ENCODE data around the gene SYT17.

SYT17 gene

DNA sequence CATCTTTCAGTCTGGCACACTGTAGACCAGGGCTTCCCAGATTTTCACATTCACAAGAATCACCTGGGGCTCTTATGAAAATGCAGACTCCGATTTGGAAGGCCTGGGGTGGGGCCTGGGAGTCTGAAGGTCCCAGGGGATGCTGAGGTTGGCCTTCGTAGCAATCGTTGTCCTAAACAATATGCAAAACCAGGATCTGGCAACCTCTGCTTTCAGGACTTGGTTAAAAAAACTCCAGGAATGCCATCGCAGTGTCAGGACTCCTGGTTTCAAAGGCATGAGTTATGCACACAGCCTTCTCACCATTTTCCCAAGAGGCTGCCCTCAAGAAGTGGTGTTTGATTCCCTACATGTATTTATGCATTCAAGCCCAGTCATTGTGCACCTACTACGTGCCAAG lies 124.1 kb downstream of the SYT17 start:
- H3K9me3 ChIP-seq (ENCODE audit: control extremely low read depth in 1 of 5, control insufficient read depth in 4 of 5, insufficient read depth in 2 of 5, low read depth in 1 of 5, low read length in 4 of 5): no peaks in the 10 kb centered on the region
- DNase-seq: no peak
- ChIA-PET CTCF (no interaction called here), POLR2A (no interaction called here)
- H3K4me3 ChIP-seq (ENCODE audit: control insufficient read depth in 1 of 7, extremely low read depth in 1 of 7, insufficient read depth in 4 of 7, low read depth in 2 of 7, low read length in 6 of 7): no peak overlapping the region
- 94% methylated on average over 4 of the region's 5 CpGs for WGBS (ENCODE audit: insufficient coverage)
- H3K4me1 ChIP-seq (ENCODE audit: control extremely low read depth in 1 of 4, control insufficient read depth in 4 of 4, insufficient read depth in 4 of 4, low read length in 3 of 4): no peaks in the 10 kb centered on the region
- no peak overlapping the region for H3K27ac ChIP-seq (ENCODE audit: insufficient read depth in 1 of 2, low read depth in 1 of 2, low read length in 2 of 2, poor library complexity in 1 of 2, severe bottlenecking in 2 of 2)
- H3K36me3 ChIP-seq (ENCODE audit: control insufficient read depth in 4 of 4, insufficient read depth in 4 of 4, low read length in 3 of 4): no peaks in the 10 kb centered on the region
- H3K27me3 ChIP-seq (replicated peaks in 2 of 5; ENCODE audit: control insufficient read depth in 4 of 5, insufficient read depth in 5 of 5, low read length in 4 of 5): peaks cover 0 to 5% (median 2%) of the 10 kb centered on the region in 5 experiments

DNA sequence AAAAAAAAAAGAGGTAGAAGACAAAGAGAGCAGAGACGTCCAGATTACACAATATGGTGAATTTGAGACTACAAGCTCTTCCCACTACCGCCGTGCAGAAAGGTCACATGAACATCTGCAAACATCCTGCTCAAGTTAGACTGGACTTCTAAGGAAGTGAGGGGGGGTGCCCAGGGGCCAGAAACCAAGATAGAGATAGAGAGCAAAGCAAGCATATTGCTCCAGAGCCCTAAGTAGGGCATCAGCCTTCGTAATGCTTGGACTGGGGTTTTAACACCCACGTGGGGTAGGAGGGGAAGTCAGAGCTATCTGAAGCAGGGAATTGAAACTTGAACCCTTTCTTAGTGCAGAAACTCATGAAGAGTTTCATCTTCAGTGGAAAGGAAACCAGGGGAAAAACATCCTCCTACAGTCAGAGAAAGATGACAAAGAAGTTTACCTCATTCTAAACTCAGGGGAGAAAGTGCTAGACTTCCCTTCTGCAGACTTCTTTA lies 126.2 kb downstream of the SYT17 start:
- peak in 1 of 3 donors; percentile 36 for DNase-seq
- WGBS (ENCODE audit: insufficient coverage): 5% methylated on average over 5 of the region's 5 CpGs
- ChIA-PET CTCF (no interaction called here), POLR2A (no interaction called here)
- no peaks in the 10 kb centered on the region for H3K36me3 ChIP-seq (ENCODE audit: control insufficient read depth in 4 of 4, insufficient read depth in 4 of 4, low read length in 3 of 4)
- H3K9me3 ChIP-seq (ENCODE audit: control extremely low read depth in 1 of 5, control insufficient read depth in 4 of 5, insufficient read depth in 2 of 5, low read depth in 1 of 5, low read length in 4 of 5): no peaks in the 10 kb centered on the region
- H3K4me3 ChIP-seq (ENCODE audit: control insufficient read depth in 1 of 7, extremely low read depth in 1 of 7, insufficient read depth in 4 of 7, low read depth in 2 of 7, low read length in 6 of 7): no peak overlapping the region
- no peak overlapping the region for H3K27ac ChIP-seq (ENCODE audit: insufficient read depth in 1 of 2, low read depth in 1 of 2, low read length in 2 of 2, poor library complexity in 1 of 2, severe bottlenecking in 2 of 2)
- no peaks in the 10 kb centered on the region for H3K4me1 ChIP-seq (ENCODE audit: control extremely low read depth in 1 of 4, control insufficient read depth in 4 of 4, insufficient read depth in 4 of 4, low read length in 3 of 4)
- H3K27me3 ChIP-seq (replicated peaks in 2 of 5; ENCODE audit: control insufficient read depth in 4 of 5, insufficient read depth in 5 of 5, low read length in 4 of 5): peaks cover 0 to 4% (median 2%) of the 10 kb centered on the region in 5 experiments

DNA sequence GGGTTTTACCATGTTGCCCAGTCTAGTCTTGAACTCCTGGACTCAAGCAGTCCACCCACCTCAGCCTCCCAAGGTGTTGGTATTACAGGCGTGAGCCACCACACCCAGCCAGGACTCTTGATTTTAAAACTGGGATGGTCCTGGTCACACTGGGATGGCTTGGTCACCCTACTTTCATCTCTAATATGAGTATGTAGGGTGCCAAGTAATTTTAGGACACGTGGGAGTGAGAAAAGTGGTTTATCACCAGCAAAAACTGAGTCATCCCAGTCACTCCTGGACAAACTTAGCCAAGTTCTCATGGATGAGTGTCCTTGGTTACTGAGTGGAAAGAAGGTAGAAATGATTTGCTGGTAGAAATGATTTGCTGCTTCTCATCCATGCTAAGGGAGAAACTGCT lies 127.4 kb downstream of the SYT17 start:
- WGBS (ENCODE audit: insufficient coverage): no CpG with 5 or more reads among the region's 2 CpGs
- no peaks in the 10 kb centered on the region for H3K9me3 ChIP-seq (ENCODE audit: control extremely low read depth in 1 of 5, control insufficient read depth in 4 of 5, insufficient read depth in 2 of 5, low read depth in 1 of 5, low read length in 4 of 5)
- no peaks in the 10 kb centered on the region for H3K36me3 ChIP-seq (ENCODE audit: control insufficient read depth in 4 of 4, insufficient read depth in 4 of 4, low read length in 3 of 4)
- H3K4me1 ChIP-seq (ENCODE audit: control extremely low read depth in 1 of 4, control insufficient read depth in 4 of 4, insufficient read depth in 4 of 4, low read length in 3 of 4): no peaks in the 10 kb centered on the region
- no peak overlapping the region for H3K27ac ChIP-seq (ENCODE audit: insufficient read depth in 1 of 2, low read depth in 1 of 2, low read length in 2 of 2, poor library complexity in 1 of 2, severe bottlenecking in 2 of 2)
- POLR2A ChIA-PET: no interaction called here
- H3K27me3 ChIP-seq (replicated peaks in 2 of 5; ENCODE audit: control insufficient read depth in 4 of 5, insufficient read depth in 5 of 5, low read length in 4 of 5): peaks cover 0 to 4% (median 2%) of the 10 kb centered on the region in 5 experiments
- CTCF ChIA-PET: no interaction called here
- no peak for DNase-seq
- H3K4me3 ChIP-seq (ENCODE audit: control insufficient read depth in 1 of 7, extremely low read depth in 1 of 7, insufficient read depth in 4 of 7, low read depth in 2 of 7, low read length in 6 of 7): no peak overlapping the region

DNA sequence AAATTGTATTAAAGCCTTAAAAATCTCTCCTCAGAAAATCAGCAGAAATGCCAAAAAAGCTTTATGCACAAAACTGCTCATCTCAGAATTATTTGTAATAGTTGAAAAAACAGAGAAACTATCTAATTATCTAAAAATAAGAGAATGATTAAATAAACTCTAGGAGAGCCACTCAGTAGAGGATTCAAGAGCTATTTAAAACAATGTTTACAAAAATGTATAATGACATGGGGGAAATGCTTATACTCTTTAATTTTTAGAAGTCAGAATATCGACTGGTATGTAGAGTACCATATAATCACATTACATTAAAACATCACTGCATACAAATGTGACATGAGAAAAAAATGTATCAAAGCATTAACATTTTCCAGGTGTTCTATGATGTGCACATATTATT lies 129.4 kb downstream of the SYT17 start:
- H3K4me3 ChIP-seq (ENCODE audit: control insufficient read depth in 1 of 7, extremely low read depth in 1 of 7, insufficient read depth in 4 of 7, low read depth in 2 of 7, low read length in 6 of 7): no peak overlapping the region
- WGBS (ENCODE audit: insufficient coverage): no CpG with 5 or more reads among the region's 1 CpG
- no peak for DNase-seq
- H3K9me3 ChIP-seq (ENCODE audit: control extremely low read depth in 1 of 5, control insufficient read depth in 4 of 5, insufficient read depth in 2 of 5, low read depth in 1 of 5, low read length in 4 of 5): no peaks in the 10 kb centered on the region
- ChIA-PET CTCF (no interaction called here), POLR2A (interaction anchor here (0.6 kb wide), 1 partner anchor 506 kb away, joined by 3 read pairs; no protein-coding TSS in a partner anchor)
- no peak overlapping the region for H3K27ac ChIP-seq (ENCODE audit: insufficient read depth in 1 of 2, low read depth in 1 of 2, low read length in 2 of 2, poor library complexity in 1 of 2, severe bottlenecking in 2 of 2)
- H3K27me3 ChIP-seq (replicated peaks in 2 of 5; ENCODE audit: control insufficient read depth in 4 of 5, insufficient read depth in 5 of 5, low read length in 4 of 5): peaks cover 0 to 3% (median 2%) of the 10 kb centered on the region in 5 experiments
- H3K4me1 ChIP-seq (ENCODE audit: control extremely low read depth in 1 of 4, control insufficient read depth in 4 of 4, insufficient read depth in 4 of 4, low read length in 3 of 4): no peaks in the 10 kb centered on the region
- H3K36me3 ChIP-seq (ENCODE audit: control insufficient read depth in 4 of 4, insufficient read depth in 4 of 4, low read length in 3 of 4): no peaks in the 10 kb centered on the region

DNA sequence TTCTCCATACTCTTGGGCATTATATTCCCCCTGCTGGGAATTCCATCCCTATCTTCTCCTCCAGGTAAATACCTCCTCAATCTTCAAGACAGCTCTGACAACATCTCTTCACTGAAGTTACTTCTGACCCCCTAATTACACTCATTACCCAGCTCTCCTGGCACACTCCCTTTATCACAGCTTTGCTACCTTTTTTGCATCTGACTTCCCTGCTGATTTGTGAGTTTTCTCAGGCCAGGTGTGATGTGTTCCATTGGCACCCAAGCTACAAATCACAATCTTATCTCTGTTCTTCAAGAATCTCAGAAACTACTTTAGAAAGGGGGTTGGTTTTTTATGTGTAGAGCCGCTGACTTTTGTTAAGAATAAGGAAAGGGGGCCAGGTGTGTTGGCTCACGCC lies 131.5 kb downstream of the SYT17 start:
- Histone ChIP-seq H3K9me3 (ENCODE audit: control extremely low read depth in 1 of 5, control insufficient read depth in 4 of 5, insufficient read depth in 2 of 5, low read depth in 1 of 5, low read length in 4 of 5) (no peaks in the 10 kb centered on the region), H3K36me3 (ENCODE audit: control insufficient read depth in 4 of 4, insufficient read depth in 4 of 4, low read length in 3 of 4) (no peaks in the 10 kb centered on the region), H3K4me3 (ENCODE audit: control insufficient read depth in 1 of 7, extremely low read depth in 1 of 7, insufficient read depth in 4 of 7, low read depth in 2 of 7, low read length in 6 of 7) (no peak overlapping the region), H3K27ac (ENCODE audit: insufficient read depth in 1 of 2, low read depth in 1 of 2, low read length in 2 of 2, poor library complexity in 1 of 2, severe bottlenecking in 2 of 2) (no peak overlapping the region), H3K27me3 (replicated peaks in 2 of 5; ENCODE audit: control insufficient read depth in 4 of 5, insufficient read depth in 5 of 5, low read length in 4 of 5) (peaks cover 0 to 3% (median 0%) of the 10 kb centered on the region in 5 experiments), H3K4me1 (ENCODE audit: control extremely low read depth in 1 of 4, control insufficient read depth in 4 of 4, insufficient read depth in 4 of 4, low read length in 3 of 4) (no peaks in the 10 kb centered on the region)
- WGBS (ENCODE audit: insufficient coverage): no CpG with 5 or more reads among the region's 2 CpGs
- DNase-seq: no peak
- CTCF ChIA-PET: no interaction called here
- POLR2A ChIA-PET: no interaction called here

DNA sequence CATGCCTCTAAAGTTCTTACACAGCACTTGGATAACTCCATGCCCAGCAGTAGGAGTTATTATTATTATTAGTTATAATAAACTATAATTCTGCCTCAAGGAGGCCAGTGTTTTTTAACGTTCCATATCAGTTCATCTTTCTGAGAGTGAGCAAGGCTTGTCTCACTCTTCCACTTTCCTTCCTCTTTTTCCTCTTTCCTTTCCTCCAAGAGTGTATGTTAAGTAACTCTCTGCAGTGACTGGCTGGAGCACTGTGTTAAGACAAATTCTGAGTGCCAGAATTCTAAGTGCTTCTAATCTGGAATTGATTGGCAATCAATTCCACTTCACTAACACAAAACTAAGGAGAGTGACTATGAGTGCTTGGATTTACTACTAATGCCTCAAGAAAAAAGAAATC lies 133.9 kb downstream of the SYT17 start:
- H3K9me3 ChIP-seq (ENCODE audit: control extremely low read depth in 1 of 5, control insufficient read depth in 4 of 5, insufficient read depth in 2 of 5, low read depth in 1 of 5, low read length in 4 of 5): no peaks in the 10 kb centered on the region
- no peaks in the 10 kb centered on the region for H3K27me3 ChIP-seq (replicated peaks in 2 of 5; ENCODE audit: control insufficient read depth in 4 of 5, insufficient read depth in 5 of 5, low read length in 4 of 5)
- ChIA-PET CTCF (no interaction called here), POLR2A (no interaction called here)
- H3K4me1 ChIP-seq (ENCODE audit: control extremely low read depth in 1 of 4, control insufficient read depth in 4 of 4, insufficient read depth in 4 of 4, low read length in 3 of 4): no peaks in the 10 kb centered on the region
- no CpG with 5 or more reads among the region's 1 CpG for WGBS (ENCODE audit: insufficient coverage)
- H3K36me3 ChIP-seq (ENCODE audit: control insufficient read depth in 4 of 4, insufficient read depth in 4 of 4, low read length in 3 of 4): no peaks in the 10 kb centered on the region
- H3K27ac ChIP-seq (ENCODE audit: insufficient read depth in 1 of 2, low read depth in 1 of 2, low read length in 2 of 2, poor library complexity in 1 of 2, severe bottlenecking in 2 of 2): no peak overlapping the region
- H3K4me3 ChIP-seq (ENCODE audit: control insufficient read depth in 1 of 7, extremely low read depth in 1 of 7, insufficient read depth in 4 of 7, low read depth in 2 of 7, low read length in 6 of 7): no peak overlapping the region
- DNase-seq: no peak

DNA sequence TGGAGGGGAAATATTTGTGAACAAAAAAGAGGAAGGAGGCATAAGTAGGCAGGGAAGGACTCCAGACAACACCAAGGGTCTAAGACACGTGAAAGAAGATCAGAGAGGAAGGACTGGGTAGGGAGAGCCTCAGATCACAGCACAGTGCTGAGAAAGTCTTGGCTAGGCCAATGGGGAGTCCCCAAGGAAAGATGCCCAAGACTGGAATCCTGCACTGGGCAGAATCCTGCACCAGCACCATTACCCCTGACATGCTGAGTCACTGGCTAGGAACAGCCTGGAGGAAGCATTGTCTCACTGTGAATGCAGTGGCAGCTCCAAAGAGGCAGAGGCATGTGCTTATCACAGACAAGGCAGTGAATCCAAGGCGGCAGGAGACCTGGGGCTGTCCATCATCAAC lies 136.7 kb downstream of the SYT17 start:
- ChIA-PET POLR2A (interaction anchor here (0.6 kb wide), 1 partner anchor 123 kb away, joined by 6 read pairs; no protein-coding TSS in a partner anchor), CTCF (no interaction called here)
- 16% methylated on average over 2 of the region's 2 CpGs for WGBS (ENCODE audit: insufficient coverage)
- Histone ChIP-seq H3K36me3 (ENCODE audit: control insufficient read depth in 4 of 4, insufficient read depth in 4 of 4, low read length in 3 of 4) (no peaks in the 10 kb centered on the region), H3K27ac (ENCODE audit: insufficient read depth in 1 of 2, low read depth in 1 of 2, low read length in 2 of 2, poor library complexity in 1 of 2, severe bottlenecking in 2 of 2) (no peak overlapping the region), H3K27me3 (replicated peaks in 2 of 5; ENCODE audit: control insufficient read depth in 4 of 5, insufficient read depth in 5 of 5, low read length in 4 of 5) (no peaks in the 10 kb centered on the region), H3K4me1 (ENCODE audit: control extremely low read depth in 1 of 4, control insufficient read depth in 4 of 4, insufficient read depth in 4 of 4, low read length in 3 of 4) (no peaks in the 10 kb centered on the region), H3K9me3 (ENCODE audit: control extremely low read depth in 1 of 5, control insufficient read depth in 4 of 5, insufficient read depth in 2 of 5, low read depth in 1 of 5, low read length in 4 of 5) (no peaks in the 10 kb centered on the region), H3K4me3 (ENCODE audit: control insufficient read depth in 1 of 7, extremely low read depth in 1 of 7, insufficient read depth in 4 of 7, low read depth in 2 of 7, low read length in 6 of 7) (no peak overlapping the region)
- peak in 1 of 3 donors; percentile 2 for DNase-seq
